T-helper 1 cell (primary cell): ENCODE results near the gene LIPK.
"Not testable (repeated sequence)": the region's sequence is repeated elsewhere in the genome, so short reads cannot be mapped to it uniquely, and the experiment has no call there.

ENCODE experiments used
- DNase-seq, 5 donors: peaks; one replicate each; pipeline ENCODE4 v3.0.0-alpha.2; 2012 to 2020

Gene LIPK

DNA sequence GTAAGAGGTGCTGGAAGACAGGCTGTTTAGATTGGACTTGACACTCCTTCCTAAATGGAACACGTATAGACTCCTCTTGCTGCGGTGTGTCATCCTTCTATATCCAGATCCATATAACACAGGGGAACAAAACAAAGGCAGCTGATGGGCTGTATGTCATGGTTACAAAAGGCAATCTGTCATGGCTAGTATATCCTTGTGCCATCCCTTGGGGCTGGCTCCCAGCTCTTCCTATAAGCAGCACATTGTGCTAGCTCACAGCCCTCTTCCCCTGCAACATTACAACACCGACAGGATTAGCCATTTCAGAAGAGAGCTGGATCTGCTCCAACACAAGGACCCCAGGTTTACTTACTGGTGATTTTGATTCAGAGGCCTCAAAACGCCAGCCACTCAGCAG, 15.3 kb downstream of the LIPK start:
- no peak for DNase-seq

DNA sequence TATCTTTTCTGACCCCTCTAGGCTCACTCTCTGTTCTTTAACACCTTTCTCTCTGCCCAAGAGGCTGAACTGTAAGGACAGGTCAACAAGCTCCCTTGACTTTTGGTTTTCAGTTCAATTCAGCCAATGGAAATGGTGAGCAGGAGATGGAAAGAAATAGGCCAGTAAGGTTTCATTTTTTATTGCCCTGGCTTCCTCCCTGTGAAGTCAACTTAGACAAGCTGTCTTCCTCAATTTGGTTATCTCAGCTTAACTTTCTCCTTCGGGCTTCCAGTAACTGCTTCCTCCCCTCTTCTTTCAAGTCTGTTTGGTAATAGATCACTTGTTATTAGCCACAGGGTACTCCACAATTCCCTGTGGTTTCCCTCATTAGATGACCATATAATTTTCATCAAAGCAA, 19.7 kb downstream of the LIPK start:
- no peak for DNase-seq

DNA sequence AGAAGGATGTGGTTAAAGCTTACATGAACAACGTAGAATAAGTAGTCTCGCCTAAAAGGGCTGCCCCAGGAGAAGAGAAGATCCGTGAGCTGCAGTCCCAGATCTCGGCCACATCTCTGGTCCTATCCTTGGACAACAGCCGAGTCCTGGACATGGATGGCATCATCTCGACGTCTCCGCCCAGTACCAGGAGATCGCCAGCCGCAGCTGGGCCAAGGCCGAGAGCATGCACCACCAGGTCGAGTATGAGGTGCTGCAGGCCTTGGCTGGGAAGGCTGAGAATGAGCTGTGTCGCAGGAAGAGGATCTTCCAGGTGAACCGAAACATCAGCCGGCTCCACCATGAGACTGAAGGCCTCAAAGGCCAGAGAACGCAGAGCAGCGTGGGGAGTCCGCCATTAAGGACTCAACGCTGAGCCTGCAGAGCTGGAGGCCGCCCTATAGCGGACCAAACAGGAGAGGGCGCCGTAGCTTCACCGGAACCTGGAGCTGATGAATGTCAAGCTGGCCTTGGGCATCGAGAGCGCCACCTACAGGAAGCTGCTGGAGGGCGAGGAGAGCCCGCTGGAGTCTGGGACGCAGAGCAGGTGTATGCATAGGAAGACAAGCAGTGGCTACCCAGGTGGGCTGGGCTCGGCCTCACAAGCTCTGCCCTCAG, 22.2 kb downstream of the LIPK start:
- DNase-seq: peak in 1 of 5 donors; percentile 50

DNA sequence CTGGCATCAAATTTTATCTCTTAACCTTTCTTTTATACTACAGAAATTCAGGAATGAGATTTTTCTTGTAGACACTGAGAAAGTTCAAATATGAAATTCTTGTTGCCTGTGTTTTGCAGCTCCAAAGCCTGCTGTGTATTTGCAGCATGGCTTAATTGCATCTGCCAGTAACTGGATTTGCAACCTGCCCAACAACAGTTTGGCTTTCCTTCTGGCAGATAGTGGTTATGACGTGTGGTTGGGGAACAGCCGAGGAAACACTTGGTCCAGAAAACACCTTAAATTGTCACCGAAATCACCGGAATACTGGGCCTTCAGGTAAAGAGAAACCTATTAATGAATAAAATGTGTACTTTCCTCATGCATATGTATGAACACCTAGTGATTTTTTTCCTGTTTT, 24.8 kb downstream of the LIPK start:
- no peak for DNase-seq

DNA sequence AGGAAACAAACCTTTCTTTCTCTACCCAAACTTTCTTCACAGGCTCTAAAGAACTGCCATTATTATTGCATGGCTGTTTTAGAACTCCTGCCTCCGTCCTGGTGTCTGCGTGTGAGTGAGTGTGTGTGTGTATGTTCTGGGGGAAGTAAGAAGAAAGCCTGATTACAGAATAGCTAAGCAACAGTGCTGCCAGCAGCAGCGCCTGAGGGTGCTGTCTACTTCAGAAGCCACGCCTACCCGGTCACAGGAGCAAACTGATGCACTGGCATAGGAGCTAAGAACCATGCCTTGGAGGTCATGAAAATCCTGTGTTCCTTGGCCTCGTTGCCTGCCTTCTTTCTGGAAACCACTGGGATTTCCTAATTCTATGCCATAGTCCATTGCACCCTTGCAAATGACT, 25.2 kb downstream of the LIPK start:
- no peak for DNase-seq

DNA sequence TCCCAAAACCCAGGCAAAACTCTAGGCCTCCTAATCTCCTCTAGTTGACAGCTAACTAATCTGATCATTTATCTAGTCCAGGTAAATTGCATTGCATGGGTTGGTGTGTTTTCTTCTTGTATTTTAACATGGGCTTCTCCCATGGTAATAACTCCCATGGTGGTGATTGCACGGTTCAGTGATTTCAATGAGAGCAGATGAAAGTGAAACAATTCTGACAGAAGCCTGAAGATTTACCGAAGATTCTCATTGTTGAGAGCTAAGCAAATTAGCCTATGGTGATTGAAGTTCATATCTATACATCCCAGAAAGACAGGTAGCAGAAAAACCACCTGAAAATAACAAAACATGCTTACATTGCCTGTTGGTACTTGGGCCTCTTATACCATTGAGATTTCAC, 27.2 kb downstream of the LIPK start:
- no peak for DNase-seq

DNA sequence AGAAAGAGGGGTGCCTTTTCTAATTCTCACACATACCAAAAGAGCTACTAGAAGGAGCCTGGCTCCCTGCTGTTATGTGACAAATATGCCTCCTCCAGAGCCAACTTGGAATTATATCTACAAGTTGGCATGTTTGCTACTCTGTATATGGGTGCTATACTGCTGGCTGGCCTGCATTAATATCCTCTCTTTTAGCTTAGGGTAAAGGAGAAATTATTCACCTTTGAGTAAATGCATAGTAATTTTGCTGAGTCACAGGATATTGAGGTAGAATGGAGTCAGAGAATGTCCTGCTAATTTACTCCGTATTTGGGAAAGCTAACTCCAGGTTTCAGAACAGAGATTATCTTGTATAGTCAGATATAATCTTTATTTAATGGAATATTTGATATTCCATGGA, 29.6 kb downstream of the LIPK start:
- DNase-seq: no peak

DNA sequence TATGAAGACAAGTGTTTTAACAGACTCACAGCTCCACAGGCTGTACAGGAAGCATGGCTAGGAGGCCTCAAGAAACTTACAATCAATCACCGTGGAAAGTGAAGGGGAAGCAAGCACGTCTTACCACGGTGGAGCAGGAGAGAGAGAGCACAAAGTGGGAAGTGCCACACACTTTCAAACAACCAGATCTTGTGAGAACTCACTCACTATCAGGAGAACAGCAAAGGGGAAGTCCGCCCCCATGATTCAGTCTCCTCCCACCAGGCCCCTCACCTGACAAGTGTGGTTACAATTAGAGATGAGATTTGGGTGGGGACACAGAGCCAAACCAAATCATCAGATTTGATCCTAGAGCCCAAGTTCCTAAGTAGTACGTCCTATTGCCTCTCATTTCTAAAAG, 35.9 kb downstream of the LIPK start:
- not testable (repeated sequence) for DNase-seq

DNA sequence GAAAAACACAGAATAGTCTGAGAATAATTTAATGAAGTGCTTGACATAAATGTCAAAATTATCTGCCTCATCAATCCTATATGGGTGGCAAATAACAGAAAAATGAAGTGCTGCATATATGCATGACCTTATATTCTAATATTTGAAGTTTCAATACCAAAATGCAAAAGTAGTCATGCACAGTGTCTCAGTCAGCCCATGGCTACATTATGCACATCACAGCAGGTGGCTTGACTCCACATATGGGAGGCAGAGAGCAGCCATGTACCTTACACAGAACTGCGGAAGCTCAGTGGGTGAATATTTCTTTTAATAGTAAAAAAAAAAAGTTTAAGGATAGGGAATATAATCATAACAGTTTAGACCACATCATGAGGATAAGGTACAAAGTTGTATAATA, 36.4 kb downstream of the LIPK start:
- no peak for DNase-seq

DNA sequence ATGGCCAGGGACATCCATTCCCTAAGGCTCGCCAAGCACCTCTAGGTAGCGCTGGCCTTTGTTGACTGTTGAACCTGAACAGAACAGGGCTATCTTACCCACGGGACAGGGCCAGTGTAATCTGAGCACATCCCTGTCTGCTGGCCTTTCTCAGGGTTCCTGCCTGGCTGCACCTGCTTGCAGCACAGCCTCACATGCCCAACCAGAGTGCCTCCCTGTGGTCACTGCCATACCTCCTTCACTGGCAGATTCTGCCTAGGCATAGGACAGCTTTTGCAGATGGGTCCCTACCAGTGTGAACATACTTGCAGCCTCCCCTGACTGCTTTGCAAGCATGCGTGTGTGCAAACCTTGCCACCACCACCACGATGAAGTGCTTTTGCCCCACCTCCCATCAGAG, 38.0 kb downstream of the LIPK start:
- no peak for DNase-seq

DNA sequence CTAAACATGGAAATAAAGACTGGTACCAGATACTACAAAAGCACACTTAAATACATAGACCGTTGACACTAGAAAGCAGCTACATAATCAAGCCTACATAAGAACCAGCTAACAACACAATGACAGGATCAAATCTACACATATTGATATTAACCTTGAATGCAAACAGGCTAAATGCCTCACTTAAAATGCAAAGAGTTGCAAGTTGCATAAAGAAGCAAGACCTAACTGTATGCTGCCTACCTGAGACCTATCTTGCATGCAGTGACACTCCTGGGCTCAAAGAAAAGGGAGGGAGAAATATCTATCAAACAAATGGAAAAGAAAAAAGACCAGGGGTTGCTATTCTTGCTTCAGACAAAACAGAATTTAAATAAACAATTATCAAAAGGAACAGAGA, 39.6 kb downstream of the LIPK start:
- no peak for DNase-seq

DNA sequence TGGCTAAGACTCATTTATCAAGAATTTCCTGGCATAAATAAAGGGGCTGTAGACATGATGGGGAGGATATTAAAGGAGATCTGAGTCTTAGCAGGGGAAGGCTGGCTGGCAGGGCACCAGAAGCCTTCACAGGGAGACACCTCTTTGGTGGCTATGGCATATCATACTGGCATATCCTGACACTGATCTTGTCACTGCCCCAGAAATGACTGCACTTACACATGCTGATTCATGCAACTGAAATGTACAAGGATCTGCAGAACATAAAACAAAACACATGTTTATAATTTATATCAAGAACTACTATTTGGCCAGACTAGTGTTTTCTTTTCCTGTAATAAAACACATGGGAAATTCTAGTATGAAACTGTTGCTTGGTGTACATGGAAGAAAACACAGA, 48.2 kb downstream of the LIPK start:
- no peak for DNase-seq

DNA sequence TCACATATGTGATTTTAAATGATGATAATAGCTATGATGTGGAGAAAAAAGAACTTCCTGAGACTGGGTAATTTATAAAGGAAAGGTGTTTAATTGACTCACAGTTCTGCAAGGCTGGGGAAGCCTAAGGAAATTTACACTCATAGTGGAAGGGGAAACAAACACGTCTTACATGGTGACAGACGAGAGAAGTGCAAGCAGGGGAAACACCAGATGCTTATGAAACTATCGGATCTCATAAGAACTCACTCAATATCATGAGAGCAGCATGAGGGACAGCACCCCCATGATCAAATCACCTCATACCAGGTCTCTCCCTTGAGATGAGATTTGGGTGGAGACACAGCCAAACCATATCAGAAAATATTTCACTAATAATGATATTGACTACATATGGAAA, 49.7 kb downstream of the LIPK start:
- DNase-seq: peak in 1 of 5 donors; percentile 26

DNA sequence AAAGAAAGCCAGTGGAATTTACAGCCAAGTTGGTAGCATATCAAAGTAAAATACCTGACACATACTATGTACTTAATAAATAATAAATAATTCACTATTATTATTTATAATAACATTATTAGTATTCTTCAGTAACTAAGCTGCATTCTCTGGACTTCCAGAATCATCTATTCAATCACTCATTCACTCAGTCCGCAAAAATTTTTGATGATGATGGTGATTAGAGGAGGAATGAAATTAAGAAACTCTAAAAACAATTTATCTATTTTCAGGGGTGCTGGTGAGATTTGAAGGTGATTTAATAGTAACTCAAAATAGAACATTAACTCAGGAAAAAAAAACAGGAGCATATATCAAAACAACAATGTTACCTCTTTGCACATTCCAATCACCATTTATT, 50.6 kb downstream of the LIPK start:
- no peak for DNase-seq

DNA sequence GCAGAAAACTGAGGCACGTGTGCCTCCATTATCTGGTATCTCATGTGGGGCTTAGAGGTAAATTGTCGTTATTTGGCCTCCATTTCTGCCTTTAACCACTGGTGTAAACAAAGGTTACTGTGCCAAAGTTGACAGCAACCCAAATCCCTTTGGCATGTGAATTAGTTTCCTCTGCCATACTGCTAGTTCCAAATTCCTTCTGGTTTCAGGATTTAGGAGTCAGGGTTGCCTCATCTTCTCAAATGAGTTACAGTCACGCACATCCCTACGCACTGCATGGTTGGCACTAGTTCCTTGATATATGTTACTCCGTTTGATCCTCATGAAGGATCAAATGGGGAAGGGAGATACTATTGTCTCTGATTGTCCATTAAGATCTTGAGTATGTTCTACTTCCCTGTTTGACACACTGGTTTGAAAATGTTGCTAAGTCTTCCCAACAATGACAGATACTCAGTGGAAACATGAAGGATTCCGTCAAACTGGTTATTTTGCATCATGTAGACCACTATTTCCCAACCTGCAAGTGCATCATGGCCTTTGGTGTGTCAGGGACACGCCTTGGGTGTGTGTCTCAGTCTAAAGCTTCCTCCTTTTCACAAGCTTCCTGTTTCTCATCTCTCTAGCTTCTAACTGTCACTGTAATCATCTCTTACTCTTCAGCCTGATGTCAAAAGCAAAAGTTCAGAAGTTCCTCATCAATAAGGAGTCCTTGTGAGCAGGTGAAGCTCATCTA, 53.5 kb downstream of the LIPK start, which contains the start of gene LIPN:
Gene LIPN, plus strand, starts transcription at position 655 of the 736 bp plus-strand sequence. CDS start 1,386 bp downstream, outside the sequence.
- peak in 1 of 5 donors; percentile 11 for DNase-seq

DNA sequence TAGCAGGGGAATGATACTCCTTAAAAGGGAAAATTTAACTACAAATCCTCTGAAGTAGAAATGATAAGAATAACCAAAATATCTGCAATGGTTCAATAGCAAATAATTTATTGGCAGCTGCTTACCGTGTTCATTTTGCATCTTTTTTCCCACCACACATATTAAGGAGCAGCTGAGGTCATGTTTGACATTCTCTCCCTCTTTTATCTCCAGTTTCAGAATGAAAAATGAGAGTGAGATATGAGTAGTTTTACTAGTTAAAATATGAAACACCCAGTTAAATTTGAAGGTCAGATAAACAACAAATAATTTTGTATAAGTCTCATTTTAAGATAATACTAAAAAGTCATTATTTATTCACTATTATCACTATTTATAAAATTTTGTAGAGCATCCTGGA, 56.9 kb downstream of the LIPK start:
- DNase-seq: no peak

DNA sequence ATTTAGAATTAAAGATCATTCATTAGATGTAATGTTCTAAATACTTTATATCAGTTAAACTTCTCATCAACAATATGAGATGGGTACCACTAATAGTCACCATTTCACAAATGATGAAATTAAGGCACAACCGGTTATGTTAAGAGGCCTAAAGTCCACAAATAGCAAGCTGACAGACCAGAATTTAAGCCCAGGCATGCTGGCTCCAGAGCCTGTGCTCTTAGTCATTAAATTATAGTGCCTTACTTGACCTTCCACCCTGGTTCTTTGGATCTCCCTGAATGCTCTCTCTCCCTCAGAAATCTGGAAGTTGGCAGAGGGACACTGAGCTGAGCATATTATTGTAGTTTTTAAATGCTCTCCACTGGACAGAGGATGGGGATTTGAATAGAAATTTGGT, 57.4 kb downstream of the LIPK start:
- DNase-seq: no peak

DNA sequence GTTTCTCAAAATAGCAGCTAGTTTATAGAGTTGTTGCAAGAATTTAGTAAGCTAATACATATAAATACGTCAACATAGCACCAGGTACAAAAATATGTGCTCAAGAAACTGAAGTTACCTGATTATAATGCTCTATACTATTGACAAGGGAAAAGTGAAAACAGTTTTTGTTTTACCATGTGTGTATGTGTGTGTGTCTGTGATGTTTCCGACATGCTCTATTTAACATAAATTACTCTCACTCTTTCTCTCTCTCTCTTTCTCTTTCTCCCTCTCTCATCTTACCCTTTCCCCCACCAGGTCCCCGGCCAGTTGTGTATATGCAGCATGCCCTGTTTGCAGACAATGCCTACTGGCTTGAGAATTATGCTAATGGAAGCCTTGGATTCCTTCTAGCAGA, 58.1 kb downstream of the LIPK start:
- no peak for DNase-seq

DNA sequence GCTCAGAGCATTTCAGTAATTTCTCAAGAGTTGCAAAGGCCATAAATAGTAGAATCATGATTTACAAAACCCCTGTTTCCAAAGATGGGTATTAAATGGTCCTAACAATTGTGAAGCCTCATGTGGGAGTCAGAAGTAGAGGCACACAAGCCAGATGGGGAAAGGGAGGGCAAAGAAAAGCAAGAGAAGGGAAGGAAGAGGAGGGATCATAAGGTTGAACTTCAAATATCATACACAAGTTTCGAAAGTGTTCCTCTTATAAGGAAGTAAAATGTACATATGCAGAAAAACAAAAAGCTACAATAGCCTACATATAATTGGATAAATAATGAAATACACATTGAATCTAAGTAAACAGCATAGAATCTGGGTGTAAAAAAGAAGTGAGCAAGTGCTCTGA, 59.8 kb downstream of the LIPK start:
- no peak for DNase-seq

DNA sequence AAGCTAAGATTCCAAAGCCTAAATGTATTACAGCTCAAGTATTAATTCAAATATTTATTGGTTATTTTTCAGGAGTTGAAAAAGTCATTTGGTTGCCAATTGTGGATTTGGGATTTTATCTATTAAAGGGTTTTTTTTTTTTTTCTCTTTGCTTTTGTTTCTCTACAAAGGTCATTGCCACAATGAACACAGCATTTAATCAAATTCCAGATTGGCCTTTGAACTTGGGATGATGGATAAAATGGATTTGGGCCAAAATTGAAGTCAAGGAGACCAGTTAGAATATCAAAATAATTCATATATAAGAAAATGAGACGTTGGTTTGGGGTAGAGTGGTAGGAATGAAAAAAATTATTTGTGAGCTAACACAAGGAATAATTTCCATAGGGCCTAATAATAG, 63.3 kb downstream of the LIPK start:
- DNase-seq: no peak

DNA sequence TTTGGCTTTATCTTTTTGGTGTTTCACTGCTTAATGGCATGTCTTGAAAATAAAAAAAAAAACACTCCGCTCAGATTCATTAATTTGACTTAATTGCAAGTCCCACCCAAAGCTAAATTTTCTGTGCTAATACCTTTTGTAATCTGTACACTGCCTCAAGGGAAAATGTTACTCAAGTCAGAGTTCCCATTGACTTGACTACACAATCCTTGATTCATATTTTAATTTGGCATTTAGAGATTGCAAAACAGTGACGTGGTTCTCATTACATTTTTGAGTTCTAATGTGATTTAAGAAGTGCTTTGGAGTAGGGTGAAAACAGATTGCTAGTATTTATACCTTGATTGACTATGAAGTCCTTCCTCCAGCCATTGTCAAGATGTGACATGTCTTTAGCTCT, 75.2 kb downstream of the LIPK start:
- DNase-seq: no peak

DNA sequence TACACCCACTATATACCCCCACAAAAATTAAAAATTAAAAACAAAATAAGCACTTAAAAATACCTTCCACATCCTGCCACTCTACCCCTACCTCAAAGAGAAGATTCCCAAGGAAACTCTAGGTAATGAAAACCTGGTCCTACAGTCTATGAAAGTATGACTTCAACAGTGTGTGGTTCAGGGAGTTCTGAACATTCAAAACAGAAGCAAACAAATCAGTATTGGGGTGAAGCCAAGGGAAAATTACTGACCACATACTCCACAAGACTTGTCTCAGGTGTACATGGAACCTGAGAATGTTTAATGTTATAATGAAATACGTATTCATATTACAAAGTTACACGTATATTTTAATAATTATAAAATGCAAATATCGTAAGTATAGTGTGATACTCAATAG, 76.2 kb downstream of the LIPK start:
- no peak for DNase-seq

DNA sequence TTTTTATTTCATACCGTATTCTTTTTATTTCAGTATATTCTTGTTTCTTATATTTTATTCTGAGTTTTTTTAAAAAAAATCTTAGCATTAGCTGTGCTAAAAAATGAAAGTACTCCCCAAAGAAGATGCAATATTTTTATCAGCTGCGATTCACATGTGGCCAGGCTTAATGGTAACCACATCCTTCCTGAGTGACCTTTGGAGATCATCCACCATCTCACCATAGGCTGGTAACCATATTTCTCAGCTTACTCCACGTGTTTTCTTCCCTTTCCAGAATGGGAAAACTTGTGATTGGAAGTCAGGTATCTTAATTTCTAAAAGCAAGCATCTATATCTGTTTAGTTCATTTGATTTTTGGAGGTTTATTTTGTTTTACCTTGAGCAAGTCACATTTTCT, 77.7 kb downstream of the LIPK start:
- DNase-seq: no peak

DNA sequence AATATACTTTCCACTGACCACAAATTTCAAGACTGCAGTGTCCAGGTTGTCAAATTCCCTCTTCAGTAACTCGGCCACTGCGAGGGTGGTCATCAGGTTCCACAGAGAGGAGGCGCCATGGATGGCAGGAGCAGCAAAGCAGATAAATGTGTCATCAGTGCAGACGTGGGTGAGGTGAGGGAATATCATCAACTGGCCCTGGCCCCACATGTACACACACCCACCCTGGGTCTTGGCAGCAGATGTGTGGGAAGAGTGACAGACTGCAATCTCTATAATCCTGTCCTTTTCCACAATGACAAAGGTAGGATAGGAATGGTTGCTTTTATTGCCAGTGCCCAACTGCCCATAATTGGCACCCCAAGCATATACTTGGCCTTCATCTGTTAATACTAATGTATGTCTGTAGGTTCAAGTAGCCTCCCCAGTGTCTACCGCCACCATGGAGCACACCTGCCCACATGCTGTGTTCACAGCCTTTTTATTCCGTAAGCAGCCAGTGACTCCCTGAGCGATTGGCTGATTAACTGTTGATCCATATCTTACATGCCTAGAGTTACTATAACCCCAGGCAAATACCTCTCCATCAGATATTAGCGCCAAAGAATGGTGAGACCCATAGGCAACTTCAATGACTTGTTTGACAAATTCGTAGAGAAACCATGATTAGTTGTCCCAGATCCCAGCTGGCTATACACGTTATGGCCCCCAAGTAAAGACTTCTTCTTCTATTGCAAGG, 80.2 kb downstream of the LIPK start:
- DNase-seq: no peak
